Hematopoietic multipotent progenitor cell treated with erythropoietin and hydrocortisone succinate and interleukin-3 and kit ligand, for 4 days (in vitro differentiated cells): ENCODE data around the gene SLC36A2.
"Not testable (repeated sequence)": the region's sequence is repeated elsewhere in the genome, so short reads cannot be mapped to it uniquely, and the experiment has no call there.

Experiments
- DNase-seq: peaks from one replicate; pipeline ENCODE4 v3.0.0-alpha.2; 2015

The SLC36A2 gene

DNA sequence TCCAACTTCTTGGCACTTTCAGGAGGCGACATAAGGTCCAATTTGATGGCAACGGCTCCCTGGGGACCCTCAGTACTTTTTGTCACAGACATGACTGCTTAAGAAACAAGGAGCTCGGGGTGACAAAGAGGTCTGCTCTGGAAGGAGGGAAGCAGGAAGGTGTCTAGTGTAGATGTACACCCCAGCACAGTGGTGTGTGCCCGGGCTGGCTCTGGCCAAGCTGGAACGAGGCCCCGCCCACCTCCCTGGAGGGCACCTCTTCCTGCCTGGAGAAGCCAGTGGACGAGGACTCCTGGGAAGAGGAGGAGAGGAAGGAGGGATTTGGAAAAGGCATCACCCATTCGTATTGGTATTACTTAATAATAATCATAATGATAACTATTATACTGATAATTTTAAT lies at the start of gene SLC36A2:
Gene SLC36A2, minus strand, starts transcription at position 191 of the 400 bp plus-strand sequence. Its CDS starts 99 bp downstream, at position 92.
- no peak for DNase-seq

DNA sequence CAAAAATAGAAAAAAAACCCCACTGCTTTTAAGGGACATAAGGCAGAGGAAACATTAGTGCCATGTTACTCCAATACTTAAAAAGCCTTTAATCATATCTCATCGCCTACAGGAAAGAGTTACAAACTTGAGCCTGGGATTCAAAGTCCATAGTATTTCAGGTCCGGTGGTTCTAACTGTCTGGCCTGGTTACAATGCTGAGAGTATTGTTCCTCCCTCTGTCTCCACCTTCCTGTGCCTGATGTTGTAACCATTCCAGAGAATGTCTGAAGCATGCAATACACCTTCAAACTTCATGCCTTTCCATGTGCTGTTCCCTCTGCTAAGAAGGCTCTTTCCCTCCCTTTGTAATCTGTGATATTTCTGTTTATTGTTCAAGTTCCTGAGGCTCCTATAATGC lies 41.6 kb upstream of the SLC36A2 start:
- DNase-seq: no peak

DNA sequence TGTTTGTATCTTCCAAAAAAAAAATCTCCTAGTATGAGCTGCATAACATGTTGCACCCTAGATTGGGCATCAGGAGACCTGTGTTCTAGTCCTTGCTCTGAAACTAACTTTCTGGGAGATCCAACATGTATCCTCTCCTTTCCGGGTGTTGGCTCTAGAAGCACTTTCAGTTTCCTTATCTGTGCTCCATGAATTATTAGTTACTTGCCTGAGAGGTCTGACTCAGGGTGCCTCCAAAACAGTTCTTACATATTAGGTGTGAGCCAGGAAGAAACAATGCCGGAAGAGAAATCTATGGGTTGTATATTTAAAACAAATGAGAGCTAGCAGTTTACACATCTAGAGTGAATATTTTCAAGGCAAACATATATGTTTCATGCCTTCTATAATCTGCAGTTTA lies 36.7 kb upstream of the SLC36A2 start:
- DNase-seq: no peak

DNA sequence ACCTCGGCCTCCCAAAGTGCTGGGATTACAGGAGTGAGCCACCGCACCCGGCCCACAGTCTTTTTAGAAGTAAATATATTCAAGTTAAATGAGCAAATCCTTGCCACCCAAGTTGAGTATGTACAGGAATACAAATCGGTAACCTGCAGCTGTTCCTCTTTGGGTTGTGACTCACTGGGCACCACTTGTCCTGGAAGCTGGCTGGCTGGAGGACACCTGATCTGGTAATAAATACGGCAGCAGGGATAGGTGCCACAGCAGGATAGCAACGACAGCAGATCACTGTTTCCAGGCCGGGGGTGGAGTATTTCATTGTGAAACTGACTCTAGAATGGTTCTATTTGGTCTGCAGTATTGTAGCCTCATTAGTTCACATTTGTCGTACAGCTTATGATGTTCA lies 35.7 kb upstream of the SLC36A2 start:
- DNase-seq: no peak

DNA sequence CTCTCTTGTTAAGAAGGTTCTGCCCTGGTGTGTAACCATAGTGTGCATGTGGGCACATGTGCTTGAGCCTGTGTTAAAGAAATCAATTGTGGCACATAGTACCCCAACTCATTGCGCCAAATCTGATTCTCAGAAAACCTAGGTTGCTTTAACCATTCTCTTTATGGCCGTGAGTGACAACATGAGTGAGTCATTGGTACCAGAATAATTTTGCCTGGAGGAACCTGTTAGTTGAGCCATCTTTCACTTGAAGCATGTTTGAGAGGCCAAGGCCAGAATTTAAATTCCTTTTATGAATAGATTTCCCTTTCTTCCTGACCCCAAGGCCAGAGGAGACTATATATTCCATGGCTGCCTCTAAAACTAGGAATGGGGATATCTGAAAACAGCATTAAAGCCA lies 35.2 kb upstream of the SLC36A2 start:
- no peak for DNase-seq

DNA sequence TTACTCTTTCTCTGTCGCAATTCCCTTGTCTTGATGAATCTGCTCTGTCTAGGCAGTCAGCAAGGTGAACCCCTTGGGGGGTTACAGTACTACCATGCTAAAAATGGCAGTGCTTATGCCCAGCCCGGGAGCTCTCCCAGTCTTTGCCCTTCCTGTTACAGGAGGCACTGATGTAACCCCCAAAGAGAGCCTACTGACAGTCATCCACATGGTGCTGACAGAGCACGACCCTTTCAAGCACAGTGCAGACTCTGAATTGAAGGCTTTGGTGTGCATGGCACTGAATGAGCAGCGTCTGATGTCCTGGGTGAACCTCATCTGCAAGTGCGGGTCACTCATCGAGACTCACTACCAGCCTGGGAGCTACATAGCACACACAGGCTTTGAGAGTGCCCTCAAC lies 34.5 kb upstream of the SLC36A2 start:
- no peak for DNase-seq

DNA sequence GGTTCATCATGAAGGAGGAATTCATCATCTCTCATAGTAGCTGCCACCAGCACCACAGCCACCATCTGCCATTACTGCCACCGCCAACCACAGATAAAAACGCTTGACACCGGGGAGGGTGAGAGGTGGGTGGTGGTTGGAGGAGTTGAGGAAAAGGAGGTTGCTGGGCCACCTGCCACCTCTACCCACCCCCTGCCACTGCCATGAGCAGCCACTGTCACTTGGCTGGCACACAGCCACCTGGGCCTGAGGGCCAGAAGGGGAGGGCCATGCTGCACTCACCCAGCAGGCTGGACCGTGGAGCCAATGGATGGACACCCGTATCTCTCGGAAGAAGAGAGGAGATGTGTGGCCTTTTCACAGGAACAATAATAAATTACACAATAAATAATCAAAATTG lies 31.3 kb upstream of the SLC36A2 start:
- no peak for DNase-seq

DNA sequence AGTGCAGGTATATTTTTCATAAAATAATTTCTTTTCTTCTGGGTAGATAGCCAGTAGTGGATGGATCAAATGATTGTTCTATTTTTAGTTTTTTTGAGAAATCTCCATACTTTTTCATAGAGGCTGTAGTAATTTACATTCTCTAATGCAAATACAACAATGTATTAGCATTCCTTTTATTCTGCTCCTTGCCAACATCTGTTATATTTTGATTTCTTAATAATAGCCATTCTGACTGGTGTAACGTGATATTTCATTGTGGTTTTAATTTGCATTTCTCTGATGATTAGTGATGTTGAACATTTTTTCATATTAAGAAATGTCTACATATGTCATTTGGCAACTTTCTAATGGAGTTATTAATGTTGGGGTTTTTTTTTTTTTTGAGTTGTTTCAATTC lies 27.2 kb upstream of the SLC36A2 start:
- DNase-seq: no peak

DNA sequence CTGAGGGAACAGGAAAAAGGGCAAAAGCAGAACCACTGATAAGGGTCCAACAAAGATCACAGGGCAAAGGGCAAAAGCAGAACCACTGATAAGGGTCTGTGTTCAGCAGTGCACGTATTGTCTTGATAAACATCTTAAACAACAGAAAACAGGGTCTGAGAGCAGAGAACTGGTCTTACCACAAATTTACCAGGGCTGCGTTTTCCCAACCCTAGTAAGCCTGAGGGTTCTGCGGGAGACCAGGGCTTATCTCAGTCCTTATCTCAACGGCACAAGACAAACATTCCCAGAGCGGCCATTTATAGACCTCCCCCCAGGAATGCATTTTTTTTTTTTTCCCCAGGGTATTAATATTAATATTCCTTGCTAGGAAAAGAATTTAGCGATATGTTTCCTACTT lies 19.7 kb upstream of the SLC36A2 start:
- DNase-seq: not testable (repeated sequence)

DNA sequence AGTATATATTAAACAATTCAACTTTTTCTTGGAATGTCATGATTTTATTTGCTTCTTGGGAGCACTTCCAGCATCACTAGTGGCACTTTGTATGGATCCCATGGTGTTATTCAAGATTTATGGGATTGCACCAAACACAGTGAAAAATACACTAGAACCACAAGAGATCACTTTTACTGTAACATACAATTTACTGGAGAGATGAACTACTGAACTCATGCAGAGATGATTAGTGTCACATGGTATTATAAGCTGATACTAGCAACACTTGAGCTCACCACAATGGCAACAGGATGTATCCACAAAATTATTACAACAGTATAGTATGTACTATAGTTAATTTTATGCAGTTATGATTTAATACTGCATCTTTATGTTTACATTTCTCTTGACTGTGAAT lies 16.3 kb upstream of the SLC36A2 start:
- no peak for DNase-seq

DNA sequence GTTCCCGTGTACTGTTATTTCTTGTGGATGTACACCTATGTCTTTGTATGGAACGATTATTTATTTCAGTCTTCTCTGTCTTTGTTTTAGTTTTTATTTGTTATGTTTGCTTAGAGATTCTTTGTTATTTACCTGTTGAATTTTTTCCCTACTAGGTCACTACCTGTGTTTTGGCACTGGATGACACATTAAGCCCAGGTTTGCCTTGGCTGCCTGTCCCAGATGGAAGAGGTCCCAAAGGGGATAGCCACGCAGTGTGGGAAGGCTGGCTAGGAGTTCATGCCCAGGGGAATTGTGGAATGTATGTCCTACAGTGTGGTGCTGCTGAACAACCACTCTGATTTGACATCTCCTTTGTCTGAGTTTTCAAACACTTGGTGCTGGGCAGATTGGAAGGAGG lies 15.6 kb upstream of the SLC36A2 start:
- DNase-seq: no peak

DNA sequence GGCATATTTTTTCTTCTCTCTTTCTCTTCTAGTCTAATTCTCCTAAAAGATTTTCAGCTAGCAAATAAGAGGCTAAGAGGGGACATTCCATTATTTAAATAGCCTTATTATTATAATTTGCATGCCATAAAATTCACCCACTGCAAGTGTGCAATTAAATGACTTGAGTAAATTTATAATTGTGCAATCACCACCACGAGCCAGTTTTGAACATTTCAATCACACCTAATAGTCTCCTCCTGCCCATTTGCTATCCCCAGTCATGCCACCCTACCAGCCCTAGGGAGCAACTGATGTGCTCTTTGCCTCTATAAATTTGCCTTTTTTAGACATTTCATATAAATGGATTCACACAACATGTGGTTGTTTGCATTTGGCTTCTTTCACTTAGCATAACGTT lies 12.0 kb upstream of the SLC36A2 start:
- DNase-seq: no peak

DNA sequence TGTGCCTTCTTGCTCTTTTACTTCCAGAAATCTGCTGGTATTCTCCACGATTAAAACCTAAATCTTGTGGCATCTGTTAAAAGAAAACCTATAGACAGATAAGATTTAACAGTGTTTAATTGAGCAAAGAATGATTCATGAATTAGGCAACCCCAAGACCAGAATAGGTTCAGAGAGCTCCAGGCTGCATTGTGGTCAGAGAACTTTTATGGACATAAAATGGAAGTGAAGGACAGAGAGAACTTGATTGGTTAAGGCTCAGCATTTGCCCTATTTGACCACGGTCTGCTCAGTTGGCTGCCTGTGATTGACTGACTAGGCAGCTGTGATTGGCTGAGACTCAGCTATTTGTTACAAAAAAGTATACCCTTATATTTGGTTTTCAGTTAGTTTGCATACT lies 10.4 kb upstream of the SLC36A2 start:
- DNase-seq: no peak

DNA sequence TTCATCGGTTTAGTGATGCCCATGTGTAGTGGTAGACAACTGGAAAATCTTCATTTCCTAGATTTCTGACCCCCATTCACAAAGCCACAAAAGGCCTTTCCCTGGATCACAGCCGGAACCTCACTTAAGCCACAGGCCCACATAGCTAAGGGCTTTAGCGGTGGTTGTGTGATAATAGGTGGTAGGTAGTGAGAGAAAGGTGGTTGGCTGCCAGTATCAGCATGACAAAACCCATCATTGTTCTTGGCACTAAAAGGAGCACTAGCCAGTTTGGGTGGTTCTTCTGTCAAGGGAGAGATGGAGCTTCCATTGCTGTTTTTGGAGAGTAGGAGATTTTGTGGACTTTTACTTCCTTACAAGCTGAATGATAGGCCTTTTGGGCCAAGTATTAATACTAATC lies 9.7 kb upstream of the SLC36A2 start:
- no peak for DNase-seq

DNA sequence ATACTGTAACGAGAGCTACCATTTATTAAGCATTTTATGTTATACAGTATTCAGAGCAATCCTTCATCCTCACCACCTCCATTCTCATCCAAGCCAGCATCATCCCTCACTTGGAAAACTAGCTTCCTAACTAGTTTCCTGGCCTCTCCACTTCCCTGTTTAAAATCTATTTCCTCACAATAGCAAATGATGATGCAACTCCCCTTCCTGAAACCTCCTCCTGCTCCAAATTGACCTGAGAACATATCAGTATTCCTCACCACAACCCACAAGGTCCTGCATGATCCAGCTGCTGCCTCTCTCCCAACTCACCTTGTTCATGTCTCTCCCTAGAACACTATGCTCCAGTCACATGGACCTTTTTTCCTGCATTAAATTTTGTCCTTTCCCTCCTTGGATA lies 4.3 kb upstream of the SLC36A2 start:
- DNase-seq: no peak

DNA sequence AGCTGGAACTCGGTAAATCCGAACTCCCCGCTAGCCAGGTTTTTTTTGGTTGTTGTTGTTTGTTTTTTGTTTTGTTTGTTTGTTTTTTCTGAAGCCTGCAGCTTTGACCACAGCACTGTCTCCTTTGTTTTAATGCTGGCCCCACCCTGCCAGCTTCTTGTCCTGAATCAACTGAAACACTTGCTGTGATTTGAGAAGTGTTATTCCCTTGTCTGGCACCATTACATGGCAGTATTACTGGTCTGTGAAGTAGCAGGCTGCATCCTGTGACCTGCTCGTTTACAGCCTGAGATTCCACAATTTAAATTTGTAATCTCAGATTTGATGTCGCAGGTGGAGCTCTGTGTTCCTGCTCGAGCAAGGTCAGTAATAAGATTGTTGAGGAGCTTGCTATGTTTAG lies 1.4 kb upstream of the SLC36A2 start:
- DNase-seq: no peak

DNA sequence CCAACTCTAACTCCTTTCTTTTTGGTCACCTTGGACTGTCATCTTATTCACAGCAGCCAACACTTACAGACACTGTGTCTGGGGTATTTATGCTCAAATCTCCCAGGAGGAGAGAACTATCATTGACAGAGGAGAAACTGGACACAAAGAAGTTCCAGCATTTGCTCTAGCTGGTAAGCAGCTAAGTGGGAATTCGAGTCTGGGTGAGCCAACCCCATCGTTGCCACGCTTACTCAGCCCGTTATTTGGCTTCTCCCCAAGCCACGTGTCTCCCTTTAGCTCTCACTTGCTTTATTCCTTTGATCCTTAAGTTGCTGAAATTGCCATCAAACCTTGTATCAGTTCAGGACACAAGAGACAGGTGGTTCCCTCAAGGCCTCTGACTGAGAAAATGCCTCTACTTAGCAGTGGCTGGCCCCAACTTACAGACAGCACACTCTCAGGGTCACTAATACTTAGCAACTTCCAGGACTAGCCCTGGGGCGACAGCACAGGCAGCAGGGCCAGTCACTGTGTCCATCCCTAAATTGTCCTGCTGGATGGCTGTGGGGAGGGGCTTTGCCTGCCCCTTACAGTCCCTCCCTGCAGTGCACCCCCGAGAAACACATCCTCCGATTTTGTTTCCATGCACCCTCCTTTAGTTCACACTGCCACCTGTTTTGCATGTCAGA lies 1.4 kb downstream of the SLC36A2 start:
- no peak for DNase-seq

DNA sequence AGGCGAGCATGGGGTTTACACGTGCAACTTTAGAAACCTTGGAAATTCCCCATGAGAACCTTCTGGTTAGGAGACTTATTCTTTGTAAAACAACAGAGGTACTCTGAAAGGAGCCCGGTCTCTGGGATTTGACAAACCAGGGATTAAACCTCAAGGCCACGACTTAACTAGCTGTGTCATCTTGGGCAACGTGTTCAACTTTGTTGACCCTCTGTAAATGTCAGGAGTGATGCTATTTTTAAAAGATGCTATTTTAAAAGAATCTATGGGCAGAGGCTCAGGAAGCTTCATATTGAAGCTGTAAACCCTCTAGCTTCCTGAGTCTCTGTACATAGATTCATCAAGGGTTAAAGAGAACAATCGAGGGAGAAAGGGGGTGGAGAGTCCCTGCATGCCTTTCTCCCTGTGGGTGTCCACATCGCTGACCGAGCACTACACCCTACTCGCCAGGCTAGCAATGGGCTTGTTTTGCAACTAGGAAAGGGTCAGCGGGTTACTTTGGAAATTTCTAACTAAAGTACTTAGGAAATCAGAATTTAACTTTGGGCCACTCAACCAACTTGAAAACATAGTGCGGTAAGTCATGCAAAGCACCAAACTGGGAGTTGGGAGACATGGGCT lies 2.1 kb downstream of the SLC36A2 start:
- DNase-seq: no peak

DNA sequence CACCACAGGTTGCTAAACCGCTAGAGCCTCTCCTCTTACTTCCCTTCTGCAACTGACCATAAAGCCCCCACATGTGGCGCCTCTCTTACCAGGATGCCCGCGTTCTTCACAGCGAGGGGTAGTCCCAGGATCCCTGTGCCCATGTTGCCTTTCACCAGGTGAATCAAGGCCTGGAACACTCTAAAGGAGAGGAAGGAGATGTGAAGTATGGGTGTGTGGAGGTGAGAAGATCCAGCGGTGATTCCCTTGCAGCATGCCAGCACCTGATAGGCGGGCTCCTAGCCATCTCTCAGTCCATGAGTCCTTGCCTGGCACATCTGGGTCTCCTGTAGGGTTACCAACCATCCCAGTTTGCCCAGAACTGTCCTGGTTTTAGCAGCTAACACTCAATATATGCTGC lies 3.3 kb downstream of the SLC36A2 start:
- DNase-seq: no peak

DNA sequence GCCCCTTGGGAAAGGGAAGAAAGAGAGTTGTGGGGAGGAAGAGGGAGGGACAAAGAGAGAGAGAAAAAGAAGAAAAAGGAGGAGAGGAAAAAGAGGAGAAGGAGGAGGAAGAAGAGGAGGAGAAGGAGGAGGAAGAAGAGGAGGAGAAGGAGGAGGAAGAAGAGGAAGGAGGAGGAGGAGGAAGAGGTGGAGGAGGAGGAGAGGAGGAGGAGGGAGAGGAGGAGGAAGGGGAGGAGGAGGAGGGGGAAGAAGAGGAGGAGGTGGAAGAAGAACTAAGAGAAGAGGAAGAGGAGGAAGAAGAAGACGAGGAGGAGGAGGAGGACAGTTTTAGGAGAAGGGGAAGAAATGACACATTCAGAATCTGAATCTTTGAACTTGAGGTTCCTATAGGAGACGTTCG lies 7.4 kb downstream of the SLC36A2 start:
- DNase-seq: no peak

DNA sequence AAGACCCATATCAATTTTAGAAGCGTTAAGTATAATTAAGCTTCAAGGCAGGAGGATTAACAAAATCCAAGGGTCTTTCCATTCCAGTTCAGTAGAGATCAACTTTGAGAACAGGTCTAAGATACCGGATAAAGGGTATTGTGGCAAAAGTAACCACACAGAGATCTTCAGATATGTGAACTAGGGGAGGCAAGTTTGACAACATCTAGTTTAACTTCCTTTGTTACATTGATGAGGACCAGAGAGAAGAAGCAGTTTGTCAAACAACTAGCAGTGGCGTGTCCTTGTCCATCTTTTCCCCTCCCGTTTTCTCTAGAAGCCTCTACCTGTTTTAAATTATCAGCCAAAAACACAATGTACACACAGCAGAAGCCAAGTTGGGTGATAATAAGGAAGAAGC lies 8.6 kb downstream of the SLC36A2 start:
- DNase-seq: peak; percentile 35

DNA sequence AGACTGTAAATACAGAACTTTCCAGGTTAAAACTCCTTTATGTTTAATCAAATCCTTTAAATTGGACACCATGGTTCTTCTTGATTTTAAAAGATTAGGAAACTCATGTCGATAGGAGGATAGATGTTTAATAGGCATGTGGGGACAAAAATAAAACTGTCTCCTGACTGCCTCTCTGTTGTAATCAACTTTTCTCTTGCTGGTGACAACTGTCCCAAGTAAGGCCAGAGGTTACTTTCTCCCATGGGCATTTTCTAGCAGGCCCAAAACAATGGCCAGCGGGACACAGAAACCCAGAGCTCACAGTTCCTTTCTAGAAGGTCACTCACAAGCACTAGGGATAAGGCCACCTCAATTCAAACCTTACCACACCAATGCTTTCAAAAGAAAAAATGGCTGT lies 14.5 kb downstream of the SLC36A2 start:
- DNase-seq: no peak

DNA sequence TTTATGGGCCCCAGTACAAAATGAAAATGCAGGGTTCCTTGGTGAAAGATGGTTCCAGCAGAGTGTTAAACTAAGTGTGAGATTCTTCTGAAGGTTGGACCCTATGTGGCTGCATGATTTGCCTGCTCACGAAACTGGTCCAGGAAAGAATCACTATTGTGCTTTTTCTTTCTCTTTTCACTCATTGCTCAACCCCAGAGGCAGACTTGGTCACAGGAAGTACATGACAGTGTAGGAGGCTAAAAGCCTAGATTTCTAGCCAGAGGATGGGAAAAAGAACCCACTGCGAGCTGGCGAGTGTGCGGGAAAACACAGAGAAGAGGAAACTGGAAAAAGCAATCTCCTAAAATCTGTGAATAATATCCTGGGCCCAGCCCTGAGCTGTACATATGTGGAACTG lies 18.6 kb downstream of the SLC36A2 start:
- DNase-seq: no peak

DNA sequence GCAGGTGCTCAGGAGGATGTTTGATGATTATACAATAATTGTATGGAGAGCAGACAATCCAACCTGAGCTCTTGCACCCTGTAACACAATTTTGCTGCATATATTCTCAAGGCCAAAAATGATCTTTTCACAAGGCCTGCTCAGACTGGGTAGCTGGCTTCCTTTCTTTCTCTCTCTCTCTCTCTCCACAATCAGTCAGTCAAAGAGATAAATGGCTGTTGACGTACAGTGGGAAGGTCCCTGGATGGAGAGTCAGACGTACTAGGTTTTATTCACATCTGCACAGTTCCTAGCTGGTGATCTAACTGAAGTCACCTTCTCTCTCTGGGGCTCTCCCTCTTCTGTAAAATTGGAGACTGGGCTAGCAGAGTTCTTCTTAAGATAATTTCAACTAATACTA lies 19.8 kb downstream of the SLC36A2 start:
- DNase-seq: no peak

DNA sequence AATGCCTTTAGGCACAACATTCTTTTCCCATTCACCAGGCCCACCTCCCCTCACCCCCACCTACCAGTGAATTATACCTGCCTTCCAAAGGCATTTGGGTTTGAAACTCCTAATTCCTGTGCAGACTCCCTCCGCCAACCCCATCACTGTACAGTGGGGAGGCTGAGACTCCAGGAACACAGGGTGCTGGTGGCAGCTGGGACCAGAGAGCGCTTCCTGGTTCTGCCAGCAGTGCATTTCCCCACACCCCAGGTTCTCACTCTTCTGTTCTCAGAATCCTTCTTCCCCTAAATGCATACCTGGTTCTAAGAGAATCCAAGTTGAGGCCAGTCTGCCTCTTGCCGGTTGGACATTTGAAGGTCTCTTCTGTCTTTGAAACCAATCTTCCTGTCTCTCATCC lies 21.1 kb downstream of the SLC36A2 start:
- no peak for DNase-seq
